Bone marrow (tissue), 2 donors: ENCODE data around the gene RFPL1.

ENCODE experiments used
- DNase-seq, 2 donors: peaks; one replicate each; lab custom pipeline; 2025; lab: John Stamatoyannopoulos, UW

RFPL1 gene

GRCh38 chr22:29443452-29443851 lies 5.1 kb downstream of the RFPL1 start:
- no peak for DNase-seq

- no peak for DNase-seq
Observed at GRCh38 chr22:29443861-29444792, 5.7 kb downstream of the RFPL1 start.

- no peak for DNase-seq
Observed at GRCh38 chr22:29445508-29445907, 7.1 kb downstream of the RFPL1 start.

GRCh38 chr22:29447906-29448305 lies 9.5 kb downstream of the RFPL1 start:
- no peak for DNase-seq

- no peak for DNase-seq
Observed at GRCh38 chr22:29449296-29449875, 11.0 kb downstream of the RFPL1 start.

GRCh38 chr22:29450222-29450621 lies 11.8 kb downstream of the RFPL1 start:
- no peak for DNase-seq

- DNase-seq = no peak
Observed at GRCh38 chr22:29451863-29452262, 13.5 kb downstream of the RFPL1 start.

- DNase-seq = no peak
Observed at GRCh38 chr22:29454276-29454675, 15.9 kb downstream of the RFPL1 start.

GRCh38 chr22:29456211-29456671 lies 17.9 kb downstream of the RFPL1 start:
- no peak for DNase-seq

GRCh38 chr22:29457730-29458129 lies 19.3 kb downstream of the RFPL1 start:
- DNase-seq = no peak

- no peak for DNase-seq
Observed at GRCh38 chr22:29458551-29458950, 20.2 kb downstream of the RFPL1 start.

- no peak for DNase-seq
Observed at GRCh38 chr22:29459773-29460172, 21.4 kb downstream of the RFPL1 start.

- DNase-seq = no peak
Observed at GRCh38 chr22:29461263-29461662, 22.9 kb downstream of the RFPL1 start.

- no peak for DNase-seq
Observed at GRCh38 chr22:29463629-29464028, 25.2 kb downstream of the RFPL1 start.

- DNase-seq = no peak
Observed at GRCh38 chr22:29464581-29464980, 26.2 kb downstream of the RFPL1 start.

GRCh38 chr22:29469755-29470154 lies 31.4 kb downstream of the RFPL1 start:
- DNase-seq = no peak

- peak in 1 of 2 donors; percentile 4 for DNase-seq
Observed at GRCh38 chr22:29470159-29470855, 31.9 kb downstream of the RFPL1 start.

- DNase-seq = peak in 1 of 2 donors; percentile 7
Observed at GRCh38 chr22:29473001-29473400, 34.6 kb downstream of the RFPL1 start.

- no peak for DNase-seq
Observed at GRCh38 chr22:29475550-29475949, 37.2 kb downstream of the RFPL1 start.

GRCh38 chr22:29476116-29476515 lies 37.7 kb downstream of the RFPL1 start:
- DNase-seq = no peak

- no peak for DNase-seq
Observed at GRCh38 chr22:29477723-29478318, 39.4 kb downstream of the RFPL1 start.
